ENCODE measurements around the gene HS1BP3. TPM values are rescaled to one million over a fixed set of nuclear protein-coding genes. Genes with fewer than 3 reads are reported as not detected.

HS1BP3 gene
- total and polyA plus RNA-seq, 2 of the 13 experiments (the other 11 are each of a cell fraction or from before 2014, with no cell fraction given) = 15.2 to 22.0 TPM

GRCh38 chr2:20593072-20594034 lies 57.5 kb downstream of the HS1BP3 start (continued):
- TF ChIP-seq, protein P1, sequence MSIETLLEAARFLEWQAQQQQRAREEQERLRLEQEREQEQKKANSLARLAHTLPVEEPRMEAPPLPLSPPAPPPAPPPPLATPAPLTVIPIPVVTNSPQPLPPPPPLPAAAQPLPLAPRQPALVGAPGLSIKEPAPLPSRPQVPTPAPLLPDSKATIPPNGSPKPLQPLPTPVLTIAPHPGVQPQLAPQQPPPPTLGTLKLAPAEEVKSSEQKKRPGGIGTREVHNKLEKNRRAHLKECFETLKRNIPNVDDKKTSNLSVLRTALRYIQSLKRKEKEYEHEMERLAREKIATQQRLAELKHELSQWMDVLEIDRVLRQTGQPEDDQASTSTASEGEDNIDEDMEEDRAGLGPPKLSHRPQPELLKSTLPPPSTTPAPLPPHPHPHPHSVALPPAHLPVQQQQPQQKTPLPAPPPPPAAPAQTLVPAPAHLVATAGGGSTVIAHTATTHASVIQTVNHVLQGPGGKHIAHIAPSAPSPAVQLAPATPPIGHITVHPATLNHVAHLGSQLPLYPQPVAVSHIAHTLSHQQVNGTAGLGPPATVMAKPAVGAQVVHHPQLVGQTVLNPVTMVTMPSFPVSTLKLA (IDR thresholded peaks at IDR 0.05) = peak; percentile 92
- peak; percentile 17 for TF ChIP-seq HOMEZ (CRISPR knock-in tag; IDR thresholded peaks at IDR 0.05; ENCODE audit: low read depth)
- no peak; the same call in 1 of the 2 replicates for TF ChIP-seq PRDM4 (CRISPR knock-in tag; IDR thresholded peaks at IDR 0.05; ENCODE audit: borderline replicate concordance)
- TF ChIP-seq MTERF4 (CRISPR knock-in tag; IDR thresholded peaks at IDR 0.05) = peak; percentile 91; the same call in 1 of the 2 replicates
- peak; percentile 82 for TF ChIP-seq SP4 (CRISPR knock-in tag; IDR thresholded peaks at IDR 0.05)
- TF ChIP-seq, protein P2, sequence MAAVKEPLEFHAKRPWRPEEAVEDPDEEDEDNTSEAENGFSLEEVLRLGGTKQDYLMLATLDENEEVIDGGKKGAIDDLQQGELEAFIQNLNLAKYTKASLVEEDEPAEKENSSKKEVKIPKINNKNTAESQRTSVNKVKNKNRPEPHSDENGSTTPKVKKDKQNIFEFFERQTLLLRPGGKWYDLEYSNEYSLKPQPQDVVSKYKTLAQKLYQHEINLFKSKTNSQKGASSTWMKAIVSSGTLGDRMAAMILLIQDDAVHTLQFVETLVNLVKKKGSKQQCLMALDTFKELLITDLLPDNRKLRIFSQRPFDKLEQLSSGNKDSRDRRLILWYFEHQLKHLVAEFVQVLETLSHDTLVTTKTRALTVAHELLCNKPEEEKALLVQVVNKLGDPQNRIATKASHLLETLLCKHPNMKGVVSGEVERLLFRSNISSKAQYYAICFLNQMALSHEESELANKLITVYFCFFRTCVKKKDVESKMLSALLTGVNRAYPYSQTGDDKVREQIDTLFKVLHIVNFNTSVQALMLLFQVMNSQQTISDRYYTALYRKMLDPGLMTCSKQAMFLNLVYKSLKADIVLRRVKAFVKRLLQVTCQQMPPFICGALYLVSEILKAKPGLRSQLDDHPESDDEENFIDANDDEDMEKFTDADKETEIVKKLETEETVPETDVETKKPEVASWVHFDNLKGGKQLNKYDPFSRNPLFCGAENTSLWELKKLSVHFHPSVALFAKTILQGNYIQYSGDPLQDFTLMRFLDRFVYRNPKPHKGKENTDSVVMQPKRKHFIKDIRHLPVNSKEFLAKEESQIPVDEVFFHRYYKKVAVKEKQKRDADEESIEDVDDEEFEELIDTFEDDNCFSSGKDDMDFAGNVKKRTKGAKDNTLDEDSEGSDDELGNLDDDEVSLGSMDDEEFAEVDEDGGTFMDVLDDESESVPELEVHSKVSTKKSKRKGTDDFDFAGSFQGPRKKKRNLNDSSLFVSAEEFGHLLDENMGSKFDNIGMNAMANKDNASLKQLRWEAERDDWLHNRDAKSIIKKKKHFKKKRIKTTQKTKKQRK (IDR thresholded peaks at IDR 0.05; ENCODE audit: low read length) = no peak
- TF ChIP-seq TAF1 (CRISPR knock-in tag; IDR thresholded peaks at IDR 0.05) = peak; percentile 32; the same call in 1 of the 2 replicates
- TF ChIP-seq ZNF556 (CRISPR knock-in tag; IDR thresholded peaks at IDR 0.05; ENCODE audit: borderline replicate concordance) = peak; percentile 100
- TF ChIP-seq GZF1 (CRISPR knock-in tag; IDR thresholded peaks at IDR 0.05) = 0 out of 2 replicates have a peak, but pooled peaks have one; percentile 77
- TF ChIP-seq NRL (CRISPR knock-in tag; IDR thresholded peaks at IDR 0.05; ENCODE audit: borderline replicate concordance) = peak; percentile 96; the same call in 1 of the 2 replicates
- TF ChIP-seq ZMAT3 (CRISPR knock-in tag; conservative IDR thresholded peaks at IDR 0.05) = peak; percentile 97
- 0 out of 2 replicates have a peak, but pooled peaks have one; percentile 28 for TF ChIP-seq SIN3B (IDR thresholded peaks at IDR 0.05; ENCODE audit: low read length)
- peak; percentile 95; the same call in 1 of the 2 replicates for TF ChIP-seq ZNF264 (CRISPR knock-in tag; IDR thresholded peaks at IDR 0.05)
- 0 out of 2 replicates have a peak, but pooled peaks have one; percentile 26 for TF ChIP-seq KLF13 (CRISPR knock-in tag; IDR thresholded peaks at IDR 0.05)
- peak; percentile 95 for TF ChIP-seq RBM39 (IDR thresholded peaks at IDR 0.05; ENCODE audit: low read depth, low read length, poor library complexity, severe bottlenecking)
- TF ChIP-seq SMC3 (IDR thresholded peaks at IDR 0.05; ENCODE audit: low read length) = peak; percentile 60
- no peak for TF ChIP-seq ARNT (IDR thresholded peaks at IDR 0.05)
- no peak for TF ChIP-seq ZNF234 (CRISPR knock-in tag; conservative IDR thresholded peaks at IDR 0.05)

Data from HepG2 (cell line).